ENCODE results near the gene FASN. TPM values are rescaled to one million over a fixed set of nuclear protein-coding genes. Genes with fewer than 3 reads are reported as not detected.

FASN gene
- total and polyA plus RNA-seq, 2 donors (not counting 3 experiments of a cell fraction or from before 2014, with no cell fraction given) = 101 to 360 TPM

GRCh38 chr17:82092628-82092994 is 5.4 kb downstream of the FASN start:
- Histone ChIP-seq H3K9me3 (replicated peaks; ENCODE audit: control insufficient read depth, insufficient read depth, low read length) (no peaks in the 10 kb centered on the region), H3K36me3 (ENCODE audit: control insufficient read depth in 2 of 2, extremely low read depth in 1 of 2, insufficient read depth in 2 of 2, low read length in 2 of 2) (peaks cover 33 to 62% of the 10 kb centered on the region in 2 experiments), H3K4me3 (replicated peaks in 1 of 3; ENCODE audit: insufficient read depth in 1 of 3, low read depth in 1 of 3, low read length in 3 of 3) (no peak overlapping the region), H4K20me1 (replicated peaks; ENCODE audit: control insufficient read depth, extremely low read depth, insufficient read depth, low read length) (no peaks in the 10 kb centered on the region), H3K4me1 (ENCODE audit: control insufficient read depth, extremely low read depth, insufficient read depth, low read length) (peaks cover 13% of the 10 kb centered on the region), H3K27me3 (ENCODE audit: control insufficient read depth in 2 of 2, insufficient read depth in 2 of 2, low read length in 2 of 2) (no peaks in the 10 kb centered on the region), H3K27ac (ENCODE audit: insufficient read depth, low read depth, low read length) (no peak overlapping the region), H3K79me2 (ENCODE audit: control insufficient read depth, insufficient read depth, low read length) (peaks cover 52% of the 10 kb centered on the region), H3K9ac (replicated peaks; ENCODE audit: extremely low read depth, insufficient read depth, low read length) (no peak overlapping the region), H2AFZ (ENCODE audit: low read depth, low read length) (no peak overlapping the region), H3K9me1 (replicated peaks; ENCODE audit: control insufficient read depth, extremely low read depth, insufficient read depth, low read length) (no peaks in the 10 kb centered on the region), H3K4me2 (ENCODE audit: insufficient read depth, low read length) (no peak overlapping the region)
- no peak for DNase-seq (ENCODE audit: low read depth, low spot score)
- TF ChIP-seq CTCF (IDR thresholded peaks at IDR 0.05; ENCODE audit: extremely low read depth in 1 of 2, insufficient read depth in 1 of 2, low read depth in 1 of 2, low read length in 2 of 2) = no peak
- no peak for TF ChIP-seq FOS (IDR thresholded peaks at IDR 0.05; ENCODE audit: borderline replicate concordance, insufficient read depth, low read length)
- no peak for TF ChIP-seq GATA2 (IDR thresholded peaks at IDR 0.05; ENCODE audit: insufficient read depth, insufficient read length, low read depth, low read length)
- TF ChIP-seq EZH2 (IDR thresholded peaks at IDR 0.05; ENCODE audit: borderline replicate concordance, low read depth, low read length, severe bottlenecking) = no peak
- TF ChIP-seq POLR2AphosphoS5 (IDR thresholded peaks at IDR 0.05; ENCODE audit: insufficient read depth, low read depth, low read length) = no peak
- TF ChIP-seq POLR2A (IDR thresholded peaks at IDR 0.05; ENCODE audit: low read depth, low read length) = no peak
- no peak for FAIRE-seq
- no TSS peak for BruUV-seq (replicated peaks)
- intact Hi-C loops (cut with micrococcal nuclease) = no loop called here
- ChIA-PET CTCF (no interaction called here), POLR2A (no interaction called here)
- dilution Hi-C loops (cut with MboI; ENCODE audit: extremely low pct_ligation_motif_present, low sequenced_read_pairs) = no loop called here

GRCh38 chr17:82092094-82092586 is 5.9 kb downstream of the FASN start:
- TF ChIP-seq GATA2 (IDR thresholded peaks at IDR 0.05; ENCODE audit: insufficient read depth, insufficient read length, low read depth, low read length) = no peak
- TF ChIP-seq POLR2A (IDR thresholded peaks at IDR 0.05; ENCODE audit: low read depth, low read length) = no peak
- TF ChIP-seq, protein P1, sequence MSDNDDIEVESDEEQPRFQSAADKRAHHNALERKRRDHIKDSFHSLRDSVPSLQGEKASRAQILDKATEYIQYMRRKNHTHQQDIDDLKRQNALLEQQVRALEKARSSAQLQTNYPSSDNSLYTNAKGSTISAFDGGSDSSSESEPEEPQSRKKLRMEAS (IDR thresholded peaks at IDR 0.05; ENCODE audit: insufficient read depth, insufficient read length) = no peak
- TF ChIP-seq CTCF (IDR thresholded peaks at IDR 0.05; ENCODE audit: extremely low read depth in 1 of 2, insufficient read depth in 1 of 2, low read depth in 1 of 2, low read length in 2 of 2) = no peak
- no peak for TF ChIP-seq JUN (IDR thresholded peaks at IDR 0.05; ENCODE audit: borderline replicate concordance, insufficient read depth, insufficient read length, low read depth)
- TF ChIP-seq EZH2 (IDR thresholded peaks at IDR 0.05; ENCODE audit: borderline replicate concordance, low read depth, low read length, severe bottlenecking) = no peak
- no peak for TF ChIP-seq FOS (IDR thresholded peaks at IDR 0.05; ENCODE audit: borderline replicate concordance, insufficient read depth, low read length)
- no peak for TF ChIP-seq MYC (IDR thresholded peaks at IDR 0.05; ENCODE audit: low read depth, low read length)
- no peak for TF ChIP-seq POLR2AphosphoS5 (IDR thresholded peaks at IDR 0.05; ENCODE audit: insufficient read depth, low read depth, low read length)
- H3K36me3 ChIP-seq (ENCODE audit: control insufficient read depth in 2 of 2, extremely low read depth in 1 of 2, insufficient read depth in 2 of 2, low read length in 2 of 2) = peaks cover 35 to 66% of the 10 kb centered on the region in 2 experiments
- intact Hi-C loops (cut with micrococcal nuclease) = no loop called here
- DNase-seq (ENCODE audit: low read depth, low spot score) (no peak), FAIRE-seq (no peak)
- H3K9ac ChIP-seq (replicated peaks; ENCODE audit: extremely low read depth, insufficient read depth, low read length) = no peak overlapping the region
- dilution Hi-C loops (cut with MboI; ENCODE audit: extremely low pct_ligation_motif_present, low sequenced_read_pairs) = no loop called here
- no peak overlapping the region for H3K4me2 ChIP-seq (ENCODE audit: insufficient read depth, low read length)
- no TSS peak for BruUV-seq (replicated peaks)
- POLR2A ChIA-PET = no interaction called here
- H3K79me2 ChIP-seq (ENCODE audit: control insufficient read depth, insufficient read depth, low read length) = peaks cover 47% of the 10 kb centered on the region
- H4K20me1 ChIP-seq (replicated peaks; ENCODE audit: control insufficient read depth, extremely low read depth, insufficient read depth, low read length) = no peaks in the 10 kb centered on the region
- H3K4me3 ChIP-seq (replicated peaks in 1 of 3; ENCODE audit: insufficient read depth in 1 of 3, low read depth in 1 of 3, low read length in 3 of 3) = no peak overlapping the region
- H2AFZ ChIP-seq (ENCODE audit: low read depth, low read length) = no peak overlapping the region
- peaks cover 13% of the 10 kb centered on the region for H3K4me1 ChIP-seq (ENCODE audit: control insufficient read depth, extremely low read depth, insufficient read depth, low read length)
- H3K9me1 ChIP-seq (replicated peaks; ENCODE audit: control insufficient read depth, extremely low read depth, insufficient read depth, low read length) = no peaks in the 10 kb centered on the region
- H3K27me3 ChIP-seq (ENCODE audit: control insufficient read depth in 2 of 2, insufficient read depth in 2 of 2, low read length in 2 of 2) = no peaks in the 10 kb centered on the region
- CTCF ChIA-PET = no interaction called here
- H3K9me3 ChIP-seq (replicated peaks; ENCODE audit: control insufficient read depth, insufficient read depth, low read length) = no peaks in the 10 kb centered on the region
- no peak overlapping the region for H3K27ac ChIP-seq (ENCODE audit: insufficient read depth, low read depth, low read length)
